Suprapubic skin (tissue), 4 donors: ENCODE data around the gene DZIP1L. TPM values are rescaled to one million over a fixed set of nuclear protein-coding genes. Genes with fewer than 3 reads are reported as not detected.

Experiments
- DNase-seq, 2 donors: peaks; one replicate each; pipeline ENCODE4 v3.0.0-alpha.2; 2019; ENCODE audit warnings: low spot score in 2 of 2
- H3K27ac ChIP-seq: fragments of 200-600 bp; sonication (generic); one replicate; pipeline ENCODE4 v1.5.1; 2019
- H3K27me3 ChIP-seq: fragments of 200-600 bp; sonication (generic); one replicate; pipeline ENCODE4 v1.5.1; 2019
- H3K36me3 ChIP-seq: fragments of 200-600 bp; sonication (generic); one replicate; pipeline ENCODE4 v1.5.1; 2019
- H3K4me1 ChIP-seq: fragments of 200-600 bp; sonication (generic); one replicate; pipeline ENCODE4 v1.5.1; 2019
- H3K4me3 ChIP-seq: fragments of 200-600 bp; sonication (generic); one replicate; pipeline ENCODE4 v1.5.1; 2019; ENCODE audit warnings: mild to moderate bottlenecking
- H3K9me3 ChIP-seq: fragments of 200-600 bp; sonication (generic); one replicate; pipeline ENCODE4 v1.5.1; 2019
- CTCF ChIP-seq, 2 donors: fragments of 200-600 bp in 1 of 2; fragments of 450-650 bp in 1 of 2; sonication (generic) in 1 of 2; IDR thresholded peaks; one replicate each; pipeline ENCODE4 v1.5.1; 2016 to 2019; ENCODE audit warnings: antibody characterized with exemption in 2 of 2, mild to moderate bottlenecking in 1 of 2, moderate library complexity in 1 of 2
- EP300 ChIP-seq: sonication (generic); formaldehyde crosslinking; IDR thresholded peaks from one replicate; pipeline ENCODE4 v1.6.1; 2017; ENCODE audit warnings: antibody characterized with exemption
- POLR2A ChIP-seq, 2 donors: fragments of 450-650 bp; IDR thresholded peaks; one replicate each; pipeline ENCODE4 v1.6.1; 2017; ENCODE audit warnings: antibody characterized with exemption in 2 of 2, mild to moderate bottlenecking in 2 of 2, moderate library complexity in 2 of 2
- POLR2AphosphoS5 ChIP-seq, 3 donors: sonication (generic); formaldehyde crosslinking; IDR thresholded peaks; one replicate each; pipeline ENCODE4 v1.6.1; 2017; ENCODE audit warnings: antibody characterized with exemption in 3 of 3
- WGBS: methylation state at CpG from one replicate; pipeline ENCODE4 v1.1.5; 2018; 5-methylcytosine and 5-hydroxymethylcytosine counted together
- total RNA-seq, 4 donors: library from RNA; depleted of rRNA; stranded (reverse); fragments of >200 nt; gene quantifications; one replicate each; pipeline ENCODE4 v1.1.0, GENCODE V29; 2016

Gene DZIP1L
- total RNA-seq, 4 donors from 2014 or later, result 16.4 to 129 (median 18.3) TPM

GRCh38 chr3:138031536-138031935 lies 83.9 kb downstream of the DZIP1L start:
- H3K27ac ChIP-seq, result no peak overlapping the region
- peaks cover 2% of the 10 kb centered on the region for H3K36me3 ChIP-seq
- DNase-seq, result no peak
- no peak overlapping the region for H3K4me3 ChIP-seq
- no peaks in the 10 kb centered on the region for H3K9me3 ChIP-seq
- no peaks in the 10 kb centered on the region for H3K27me3 ChIP-seq
- no peaks in the 10 kb centered on the region for H3K4me1 ChIP-seq
- WGBS, result 95% methylated on average over 3 of the region's 3 CpGs
- TF ChIP-seq CTCF (IDR thresholded peaks at IDR 0.05) (no peak), POLR2AphosphoS5 (IDR thresholded peaks at IDR 0.05) (no peak), EP300 (no peak), POLR2A (IDR thresholded peaks at IDR 0.05) (no peak)

GRCh38 chr3:138030734-138031280 lies 84.6 kb downstream of the DZIP1L start:
- peaks cover 2% of the 10 kb centered on the region for H3K36me3 ChIP-seq

GRCh38 chr3:138027821-138028220 lies 87.6 kb downstream of the DZIP1L start:
- TF ChIP-seq EP300 (no peak), POLR2AphosphoS5 (IDR thresholded peaks at IDR 0.05) (no peak), CTCF (IDR thresholded peaks at IDR 0.05) (no peak), POLR2A (IDR thresholded peaks at IDR 0.05) (no peak)
- Histone ChIP-seq H3K9me3 (no peaks in the 10 kb centered on the region), H3K4me1 (no peaks in the 10 kb centered on the region), H3K27ac (no peak overlapping the region), H3K27me3 (no peaks in the 10 kb centered on the region), H3K36me3 (peaks cover 7% of the 10 kb centered on the region), H3K4me3 (no peak overlapping the region)
- no peak for DNase-seq
- WGBS, result 98% methylated on average over 5 of the region's 5 CpGs

More at GRCh38 chr3:138030734-138031280, 84.6 kb downstream of the DZIP1L start:
- Histone ChIP-seq H3K27ac (no peak overlapping the region), H3K27me3 (no peaks in the 10 kb centered on the region), H3K4me3 (no peak overlapping the region), H3K4me1 (no peaks in the 10 kb centered on the region), H3K9me3 (no peaks in the 10 kb centered on the region)
- DNase-seq, result no peak
- no peak for TF ChIP-seq EP300
- no peak for TF ChIP-seq POLR2A (IDR thresholded peaks at IDR 0.05)
- no peak for TF ChIP-seq CTCF (IDR thresholded peaks at IDR 0.05)
- TF ChIP-seq POLR2AphosphoS5 (IDR thresholded peaks at IDR 0.05), result no peak
- 89% methylated on average over 11 of the region's 11 CpGs for WGBS

- Histone ChIP-seq H3K4me1 (no peaks in the 10 kb centered on the region), H3K27me3 (no peaks in the 10 kb centered on the region), H3K9me3 (no peaks in the 10 kb centered on the region), H3K36me3 (peaks cover 7% of the 10 kb centered on the region), H3K4me3 (no peak overlapping the region), H3K27ac (no peak overlapping the region)
- no peak for DNase-seq
- no peak for TF ChIP-seq POLR2A (IDR thresholded peaks at IDR 0.05)
- no peak for TF ChIP-seq CTCF (IDR thresholded peaks at IDR 0.05)
These were observed 89.9 kb downstream of the DZIP1L start for GRCh38 chr3:138025553-138025952.

- no peak overlapping the region for H3K4me3 ChIP-seq
- WGBS, result 95% methylated on average over 4 of the region's 4 CpGs
These were observed 91.7 kb downstream of the DZIP1L start for GRCh38 chr3:138023754-138024153.

More at GRCh38 chr3:138023754-138024153, 91.7 kb downstream of the DZIP1L start:
- H3K27ac ChIP-seq, result no peak overlapping the region
- TF ChIP-seq CTCF (IDR thresholded peaks at IDR 0.05) (no peak), POLR2A (IDR thresholded peaks at IDR 0.05) (no peak), EP300 (no peak), POLR2AphosphoS5 (IDR thresholded peaks at IDR 0.05) (no peak)
- no peaks in the 10 kb centered on the region for H3K27me3 ChIP-seq
- peaks cover 7% of the 10 kb centered on the region for H3K36me3 ChIP-seq
- no peak for DNase-seq
- H3K4me1 ChIP-seq, result no peaks in the 10 kb centered on the region
- H3K9me3 ChIP-seq, result no peaks in the 10 kb centered on the region
